Suppressor macrophage (primary cell): Measurements from ENCODE around the gene LIN28B.
"Not testable (repeated sequence)": the region's sequence is repeated elsewhere in the genome, so short reads cannot be mapped to it uniquely, and the experiment has no call there.

Experiments
- DNase-seq, 4 experiments: peaks; one replicate each; pipeline ENCODE4 v3.0.0-alpha.2; 2020 to 2022

Gene LIN28B

DNA sequence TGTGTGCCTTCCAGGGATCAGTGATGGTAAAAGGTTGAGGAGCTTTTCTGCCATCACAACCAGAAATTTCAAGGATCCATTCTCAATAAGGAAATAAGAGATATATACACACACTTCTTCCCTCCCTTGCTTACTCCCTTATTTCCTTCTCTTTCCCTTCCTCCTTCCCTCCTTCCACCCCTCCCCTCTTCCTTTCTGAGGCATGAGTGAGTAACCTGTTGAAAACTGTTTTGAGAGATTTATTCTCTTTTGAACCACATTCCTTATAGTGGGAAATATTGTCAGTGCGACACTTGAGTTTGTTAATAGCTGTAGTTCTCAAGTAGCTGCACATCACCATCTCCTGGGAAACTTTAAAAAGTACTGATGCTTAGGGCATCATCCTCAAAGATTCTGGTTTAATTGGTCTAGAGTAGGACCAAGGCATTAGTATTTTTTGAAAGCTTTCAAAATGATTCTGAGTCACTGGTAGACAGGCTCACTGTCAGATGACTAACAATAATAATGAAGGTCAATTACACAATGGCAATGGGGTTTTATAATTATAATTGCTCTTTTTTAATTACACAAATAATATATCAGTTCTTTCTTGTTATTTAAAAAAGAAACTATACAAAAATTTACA lies 113.0 kb downstream of the LIN28B start:
- DNase-seq = no peak

- no peak for DNase-seq
Measured at GRCh38 chr6:105072798-105073199, 115.9 kb downstream of the LIN28B start.

GRCh38 chr6:105075210-105075609 lies 118.3 kb downstream of the LIN28B start:
- DNase-seq = no peak

- not testable (repeated sequence) for DNase-seq
Measured at GRCh38 chr6:105076418-105076817, 119.5 kb downstream of the LIN28B start.

DNA sequence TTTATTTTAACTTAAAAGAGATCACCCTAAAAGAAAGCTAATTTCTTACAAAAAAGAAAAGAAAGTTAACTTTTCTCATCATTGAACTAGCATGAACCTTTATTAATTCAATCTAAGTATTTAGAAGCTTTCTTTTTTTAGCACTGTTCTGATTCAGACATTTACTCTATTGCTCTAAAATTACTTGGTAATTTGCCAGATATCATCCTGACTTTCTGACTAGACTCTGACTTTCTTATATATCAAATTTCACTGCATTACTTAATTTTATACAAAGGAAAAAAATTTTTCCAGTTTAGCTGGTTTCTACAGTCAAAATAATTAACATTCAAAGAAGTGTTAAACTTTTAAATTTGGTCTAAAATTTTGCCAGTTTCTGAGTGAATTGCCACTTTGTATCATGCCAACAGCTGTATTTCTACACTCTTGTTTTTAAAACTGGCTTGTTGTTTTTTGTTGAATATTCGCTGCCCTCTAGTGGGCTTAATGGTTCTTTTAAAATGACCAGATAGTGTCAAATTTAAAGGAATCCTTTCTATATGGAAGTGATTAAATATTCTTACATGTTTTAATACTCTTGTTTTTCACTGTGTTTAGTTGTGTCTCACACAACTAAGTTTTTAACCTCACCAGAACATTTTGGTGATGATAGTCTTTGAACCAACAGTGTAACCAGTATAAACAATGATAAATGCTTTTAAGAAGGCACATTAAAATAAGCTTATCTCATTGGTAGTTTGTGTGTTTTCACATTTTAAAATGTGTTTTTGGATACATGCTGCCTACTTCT lies 120.9 kb downstream of the LIN28B start:
- DNase-seq = peak; percentile 18 to 55 (median 50)

GRCh38 chr6:105078386-105078708 lies 121.4 kb downstream of the LIN28B start:
- DNase-seq = no peak

DNA sequence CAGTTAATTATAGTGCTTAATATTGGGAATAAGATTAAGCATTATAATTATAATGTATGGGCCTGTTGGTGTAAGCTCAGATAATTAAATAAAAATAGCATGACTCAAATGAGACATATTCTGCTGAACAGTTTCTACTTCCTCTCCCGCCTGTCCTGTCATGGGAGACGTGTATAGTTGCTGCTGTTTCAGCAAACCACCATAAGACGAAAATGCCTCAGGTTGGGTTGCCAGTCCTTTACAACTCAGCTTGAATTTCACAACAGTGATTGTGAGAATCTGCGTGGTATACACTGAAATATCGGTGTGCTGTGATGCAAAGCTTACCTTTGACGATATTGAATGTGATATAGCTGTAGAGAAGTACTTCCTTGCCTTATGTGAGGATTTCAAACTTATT lies 123.4 kb downstream of the LIN28B start:
- peak; percentile 3 to 43 (median 40) for DNase-seq

DNA sequence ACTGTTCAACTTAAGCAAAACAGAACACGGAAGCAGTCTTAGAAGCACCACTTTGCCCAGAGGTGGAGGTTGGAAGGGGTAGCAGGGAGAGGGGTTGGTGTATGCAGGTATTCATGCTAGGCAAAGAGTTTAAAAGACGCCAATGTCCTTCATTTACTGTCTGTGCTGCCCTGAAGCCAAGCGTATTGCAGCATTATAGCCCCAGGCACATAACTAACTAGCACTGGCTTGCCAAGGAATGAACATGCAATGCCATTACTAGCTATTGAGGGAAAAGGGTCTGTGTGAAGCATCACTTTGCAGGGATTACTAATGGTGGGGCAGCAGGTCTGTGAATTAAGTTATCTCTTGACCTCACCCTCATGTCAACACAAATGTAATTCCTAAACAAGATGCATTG lies 124.8 kb downstream of the LIN28B start:
- DNase-seq = not testable (repeated sequence)

GRCh38 chr6:105087571-105088211 lies 130.8 kb downstream of the LIN28B start:
- peak; percentile 47 to 72 (median 59) for DNase-seq

DNA sequence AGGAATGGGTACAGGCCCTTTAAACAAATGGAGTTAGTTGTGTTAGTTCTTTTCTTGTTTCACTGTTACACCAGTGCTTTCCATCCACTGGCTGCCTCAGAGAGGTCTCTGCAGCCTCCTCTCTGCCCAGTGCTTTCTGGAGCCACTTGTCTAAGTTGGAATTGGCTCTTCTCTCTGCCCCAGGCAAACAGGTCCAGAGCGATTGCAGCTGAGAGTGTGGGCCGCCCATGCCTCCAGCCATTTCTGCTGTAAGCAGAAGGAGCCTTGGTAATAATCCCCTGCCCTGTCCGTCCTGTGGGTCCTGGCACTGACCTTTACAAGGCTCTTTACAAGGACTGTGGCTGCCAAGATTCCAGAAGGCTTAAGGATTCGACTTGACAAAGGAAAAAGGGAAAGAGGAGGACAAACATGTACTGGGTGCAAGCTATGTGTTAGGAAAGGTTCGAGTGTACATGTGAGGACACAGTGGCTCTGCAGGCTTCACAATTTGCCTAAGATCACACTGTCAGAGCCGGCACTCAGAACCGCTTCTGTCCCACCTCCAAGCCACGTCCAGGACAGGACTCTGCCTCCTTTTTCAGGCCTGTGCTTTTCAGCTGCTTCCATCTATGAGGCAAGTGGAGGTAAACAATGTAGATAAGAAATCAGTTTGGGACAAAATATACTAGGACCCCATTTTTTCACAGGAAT lies 134.4 kb downstream of the LIN28B start:
- DNase-seq = no peak

DNA sequence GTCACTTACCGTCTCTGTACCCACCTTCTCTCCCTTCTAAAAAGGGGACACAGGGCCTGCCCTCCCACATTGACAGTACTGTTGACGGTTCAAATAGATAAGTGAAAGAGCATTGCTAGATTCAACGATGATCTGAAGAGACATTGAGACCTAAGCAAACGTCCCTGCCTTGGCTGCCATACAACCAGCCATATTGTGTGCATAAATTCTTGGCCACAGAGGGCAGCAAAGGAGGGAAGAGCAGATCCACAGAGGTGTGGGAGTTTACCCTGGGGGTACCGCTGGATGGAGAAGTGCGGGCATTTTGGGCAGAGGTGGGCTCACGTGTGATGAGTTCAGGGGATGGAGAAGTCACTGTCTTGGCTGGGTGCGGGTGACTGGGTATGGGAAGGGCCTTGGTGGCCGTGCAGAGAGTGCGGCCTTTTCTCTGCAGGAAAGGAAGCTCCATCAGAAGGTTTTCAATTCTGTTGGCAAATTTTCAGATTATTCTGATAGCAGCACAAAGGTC lies 137.3 kb downstream of the LIN28B start:
- DNase-seq = no peak

- DNase-seq = no peak
Measured at GRCh38 chr6:105095139-105095538, 138.2 kb downstream of the LIN28B start.

DNA sequence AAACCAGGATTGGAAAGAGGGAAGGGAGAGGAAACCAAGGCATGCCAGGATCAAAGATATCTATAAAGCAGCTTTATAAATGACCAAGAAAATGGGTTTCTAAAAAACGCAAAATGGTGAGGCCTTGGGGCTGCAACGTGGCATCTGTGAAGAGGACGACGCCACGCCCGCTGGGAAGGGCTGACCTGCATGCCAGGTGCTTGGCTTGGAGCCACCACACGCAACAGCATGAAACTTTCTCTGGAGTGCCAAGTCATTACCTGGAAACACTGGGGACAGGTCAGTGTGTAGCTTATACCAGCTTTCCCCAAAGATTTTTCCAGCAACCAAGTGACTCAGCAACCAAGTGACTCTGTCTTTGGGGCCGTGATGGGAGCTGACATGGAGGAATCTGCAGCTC lies 140.4 kb downstream of the LIN28B start:
- DNase-seq = no peak

DNA sequence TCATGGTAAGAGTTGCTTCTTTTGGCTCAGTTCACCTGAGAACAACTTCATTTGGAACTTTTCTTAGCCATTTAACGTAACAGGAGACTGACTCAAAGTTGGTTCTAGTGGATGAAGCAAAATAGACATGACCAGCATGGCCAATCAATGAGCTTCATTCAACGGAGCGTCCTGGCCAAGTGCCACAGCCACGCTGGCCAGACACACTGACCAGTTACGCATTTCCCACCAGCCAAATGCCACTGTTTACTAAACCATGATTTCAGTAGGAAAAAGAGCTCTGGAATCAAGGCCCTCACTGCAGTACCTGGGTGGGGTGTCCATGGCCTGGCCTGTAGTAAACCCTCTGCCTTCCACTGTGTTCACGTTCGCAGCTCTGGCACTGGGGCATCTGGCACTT lies 142.5 kb downstream of the LIN28B start:
- no peak for DNase-seq

- DNase-seq = no peak
Measured at GRCh38 chr6:105102186-105102585, 145.3 kb downstream of the LIN28B start.

DNA sequence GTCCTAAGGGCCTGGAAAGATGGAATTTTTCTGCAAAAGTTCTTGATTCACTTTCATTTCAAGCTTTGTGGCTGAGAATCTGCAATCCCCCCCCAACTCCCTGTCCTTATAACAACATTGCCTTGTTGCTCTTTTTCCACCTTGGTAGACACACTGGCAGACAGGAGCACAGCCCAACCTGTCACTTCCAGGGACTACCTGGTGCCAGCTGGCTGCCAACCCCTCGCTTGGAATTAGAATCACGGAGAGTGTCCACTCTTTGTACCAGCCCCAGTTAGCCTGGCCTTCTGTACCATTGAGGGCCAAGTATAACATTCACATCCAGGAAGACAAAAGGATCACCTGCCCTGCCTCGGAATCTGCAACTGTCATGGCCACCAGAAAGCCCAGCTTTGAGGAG lies 148.2 kb downstream of the LIN28B start:
- DNase-seq = no peak

- no peak for DNase-seq
Measured at GRCh38 chr6:105106260-105106659, 149.4 kb downstream of the LIN28B start.

GRCh38 chr6:105107207-105107606 lies 150.3 kb downstream of the LIN28B start:
- no peak for DNase-seq

- DNase-seq = no peak
Measured at GRCh38 chr6:105108631-105109262, 151.8 kb downstream of the LIN28B start.

DNA sequence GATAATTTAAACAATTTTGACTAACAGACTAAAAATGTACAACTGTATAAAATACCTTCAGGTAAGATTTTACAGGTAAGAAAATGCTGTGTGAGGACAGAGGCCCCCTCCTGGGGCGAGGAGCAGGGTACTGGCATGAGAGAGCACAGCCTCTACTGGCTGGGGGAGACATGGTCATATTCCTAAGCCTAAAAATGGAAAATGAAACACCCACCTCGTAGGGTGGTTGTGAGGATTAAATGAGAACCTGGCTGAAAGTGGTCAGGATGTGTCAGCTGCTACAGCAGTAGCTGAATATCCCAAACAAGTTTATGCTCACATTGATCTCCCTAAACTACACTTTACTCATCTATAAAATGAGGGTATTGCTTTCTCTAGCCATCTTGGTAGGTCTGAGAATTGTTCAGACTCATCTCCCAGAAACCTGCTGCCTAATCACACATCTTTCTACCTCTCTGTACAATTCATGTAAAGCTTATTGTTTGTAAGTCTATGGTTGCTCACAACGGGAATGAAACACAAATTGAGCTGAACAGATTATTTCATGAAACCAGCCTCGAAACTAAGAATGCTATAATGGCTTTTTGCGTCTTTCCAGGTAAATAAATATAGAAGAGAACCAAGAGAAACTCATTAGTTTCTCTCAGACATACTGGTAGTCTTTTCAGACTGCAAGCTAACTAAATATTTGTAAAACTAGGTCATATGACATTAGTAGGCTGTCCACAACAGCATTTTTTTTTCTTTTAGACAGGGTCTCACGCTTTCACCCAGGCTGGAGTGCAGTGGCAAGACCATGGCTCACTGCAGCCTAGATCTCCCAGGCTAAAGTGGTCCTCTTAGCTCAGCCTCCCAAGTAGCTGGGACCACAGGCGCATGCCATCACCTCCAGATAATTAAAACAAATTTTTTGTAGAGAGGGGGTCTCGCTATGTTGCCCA lies 153.3 kb downstream of the LIN28B start:
- no peak for DNase-seq

DNA sequence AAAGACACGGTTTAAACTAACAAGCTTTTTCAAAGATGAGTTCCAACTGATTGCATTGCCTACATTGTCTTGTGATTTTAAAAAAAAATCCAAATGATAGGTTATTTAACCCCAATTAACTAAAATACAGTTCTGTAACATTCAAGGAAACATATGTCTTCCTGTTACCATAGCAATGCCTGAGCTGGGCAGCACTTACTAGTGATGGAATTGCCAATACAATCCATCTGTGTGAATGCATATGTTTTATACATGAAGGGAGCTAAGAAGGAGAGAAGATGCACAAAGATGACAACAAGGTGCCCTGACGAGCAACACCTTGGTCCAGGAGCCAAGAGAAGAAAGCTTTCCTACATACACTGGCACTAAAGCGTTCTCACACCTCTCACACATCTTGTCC lies 154.2 kb downstream of the LIN28B start:
- DNase-seq = no peak

DNA sequence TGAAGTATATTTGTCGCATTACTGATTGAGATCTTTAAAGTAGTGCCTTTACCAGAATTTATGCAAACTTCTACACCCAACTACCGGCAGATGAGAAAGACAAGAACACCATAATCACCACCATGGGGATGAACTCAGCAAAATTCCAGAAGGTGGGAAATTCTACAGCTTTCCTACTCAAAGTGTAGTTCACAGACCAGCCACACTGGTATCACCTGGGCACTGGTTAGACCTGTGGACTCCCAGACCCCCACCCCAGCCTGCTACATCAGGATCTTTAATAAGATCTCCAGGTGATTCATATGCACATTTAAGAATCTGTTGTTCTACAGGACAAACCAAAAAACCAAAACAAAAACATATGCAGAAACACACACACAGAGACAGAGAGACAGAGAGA lies 155.0 kb downstream of the LIN28B start:
- DNase-seq = no peak
